CD4-positive, alpha-beta T cell treated with Interleukin-15 for 1 hour (primary cell): Measurements from ENCODE around the gene LRRC56.
"Not testable (repeated sequence)": the region's sequence is repeated elsewhere in the genome, so short reads cannot be mapped to it uniquely, and the experiment has no call there.

Source experiments
- DNase-seq: peaks from one replicate; pipeline ENCODE4 v3.0.0-alpha.2; 2020

The LRRC56 gene

DNA sequence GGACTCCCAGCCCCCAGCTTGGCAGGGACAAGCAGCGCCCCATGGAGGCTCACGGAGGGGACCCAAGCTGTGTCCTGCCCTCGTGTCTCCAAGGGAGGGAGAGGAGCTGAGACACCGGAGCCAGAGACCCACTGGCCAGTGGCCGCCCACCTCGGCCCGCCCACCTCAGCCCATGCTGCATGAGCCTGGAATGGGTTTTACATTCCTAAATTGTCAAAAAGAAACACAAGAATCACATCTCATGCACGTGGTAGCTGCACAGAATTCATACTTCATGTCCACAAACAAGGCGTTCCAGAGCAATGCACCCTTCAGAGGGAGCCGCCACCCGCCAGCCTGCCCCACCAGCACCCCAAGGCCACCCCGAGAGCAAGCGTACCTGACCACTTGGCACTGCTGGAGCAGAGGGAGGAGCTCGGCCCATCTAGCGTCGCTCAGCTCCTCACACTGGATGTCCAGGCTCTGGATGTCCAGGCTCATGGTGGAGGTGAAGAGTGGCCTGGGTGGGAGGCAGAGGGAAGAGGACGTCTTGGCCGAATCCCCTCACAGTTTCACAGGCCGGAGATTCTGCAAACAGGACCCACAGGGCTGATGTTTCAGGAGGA lies 35.5 kb upstream of the LRRC56 start:
- DNase-seq = no peak

DNA sequence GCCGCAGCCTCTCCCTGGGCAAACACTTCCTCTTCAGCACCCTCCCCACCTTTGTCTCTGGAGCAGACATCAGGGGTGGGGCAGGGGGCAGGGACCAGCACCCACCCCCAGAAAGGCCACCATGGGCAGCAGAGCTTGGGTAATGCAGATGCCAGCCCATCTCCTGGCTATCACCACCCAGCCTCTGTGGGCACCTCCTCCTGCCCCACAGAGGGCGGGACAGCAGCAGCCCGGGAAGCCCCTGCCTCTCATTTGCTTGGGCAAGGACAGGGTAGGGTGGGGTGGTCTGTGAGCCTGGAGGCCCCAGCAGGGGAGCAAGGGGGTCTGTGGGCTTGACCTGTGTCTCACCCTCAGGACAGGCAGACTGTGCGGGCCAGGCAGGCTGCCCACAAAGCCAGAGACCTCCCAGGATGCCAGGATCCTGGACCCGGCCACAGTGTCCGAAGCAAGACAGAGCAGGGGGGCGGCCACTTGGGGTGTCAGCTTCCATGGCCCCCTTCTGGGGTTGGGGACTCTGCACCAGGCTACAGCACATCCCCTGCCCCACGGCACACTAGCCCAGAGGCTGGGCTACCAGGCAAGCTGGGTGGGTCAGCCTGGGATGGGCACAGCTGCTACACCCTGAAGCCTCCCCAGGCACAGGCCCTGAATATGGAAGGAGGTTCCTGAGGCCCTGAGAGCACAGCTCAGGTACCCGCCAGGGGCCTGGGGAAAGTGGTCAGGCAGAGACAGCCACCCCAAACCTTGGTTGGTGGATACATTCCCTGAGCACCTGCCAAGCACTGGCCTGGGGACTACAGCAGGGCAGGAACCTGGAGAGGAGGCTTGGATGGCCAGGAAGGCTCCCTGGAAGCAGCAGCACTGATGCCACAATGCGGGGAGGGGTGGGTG lies 34.8 kb upstream of the LRRC56 start:
- DNase-seq = no peak

DNA sequence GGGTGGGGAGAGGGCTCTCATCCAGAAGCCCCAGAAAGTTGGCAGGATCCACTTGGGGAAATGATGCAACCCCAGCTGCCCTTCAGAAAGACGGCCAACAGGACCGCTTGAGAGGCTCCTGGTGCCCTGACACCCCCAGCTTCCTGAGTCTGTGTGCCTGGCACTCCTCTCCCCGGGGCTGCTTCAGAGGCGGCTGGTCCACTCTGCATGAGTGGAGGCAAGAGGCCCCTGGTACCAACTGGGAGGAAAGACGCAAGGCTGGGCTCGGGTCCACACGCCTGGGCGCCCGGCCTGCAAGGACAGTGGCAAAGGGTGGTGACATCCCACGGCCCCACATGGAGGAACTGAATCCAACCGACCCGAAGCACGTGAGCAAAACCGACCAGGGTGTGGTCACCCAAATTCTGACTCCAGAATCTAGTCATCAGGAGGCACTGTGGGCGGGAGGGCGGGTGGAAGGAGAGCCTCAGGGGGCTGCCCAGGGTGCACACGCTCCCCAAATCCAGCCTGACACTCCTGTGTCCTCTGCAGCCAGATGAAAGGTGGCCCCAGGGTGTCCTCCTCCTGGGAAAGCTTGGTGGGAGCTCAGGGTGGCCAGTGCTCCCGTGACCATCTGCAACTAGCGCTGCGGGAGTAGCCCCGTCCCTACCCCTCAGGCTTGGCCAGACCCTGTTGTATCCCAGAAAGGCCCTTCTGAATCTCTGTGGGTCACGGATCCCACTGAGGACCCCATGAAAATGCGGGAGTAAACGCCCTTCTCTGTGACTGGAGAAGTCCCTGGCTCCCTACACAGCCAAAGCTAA lies 33.9 kb upstream of the LRRC56 start:
- DNase-seq = peak; percentile 72

DNA sequence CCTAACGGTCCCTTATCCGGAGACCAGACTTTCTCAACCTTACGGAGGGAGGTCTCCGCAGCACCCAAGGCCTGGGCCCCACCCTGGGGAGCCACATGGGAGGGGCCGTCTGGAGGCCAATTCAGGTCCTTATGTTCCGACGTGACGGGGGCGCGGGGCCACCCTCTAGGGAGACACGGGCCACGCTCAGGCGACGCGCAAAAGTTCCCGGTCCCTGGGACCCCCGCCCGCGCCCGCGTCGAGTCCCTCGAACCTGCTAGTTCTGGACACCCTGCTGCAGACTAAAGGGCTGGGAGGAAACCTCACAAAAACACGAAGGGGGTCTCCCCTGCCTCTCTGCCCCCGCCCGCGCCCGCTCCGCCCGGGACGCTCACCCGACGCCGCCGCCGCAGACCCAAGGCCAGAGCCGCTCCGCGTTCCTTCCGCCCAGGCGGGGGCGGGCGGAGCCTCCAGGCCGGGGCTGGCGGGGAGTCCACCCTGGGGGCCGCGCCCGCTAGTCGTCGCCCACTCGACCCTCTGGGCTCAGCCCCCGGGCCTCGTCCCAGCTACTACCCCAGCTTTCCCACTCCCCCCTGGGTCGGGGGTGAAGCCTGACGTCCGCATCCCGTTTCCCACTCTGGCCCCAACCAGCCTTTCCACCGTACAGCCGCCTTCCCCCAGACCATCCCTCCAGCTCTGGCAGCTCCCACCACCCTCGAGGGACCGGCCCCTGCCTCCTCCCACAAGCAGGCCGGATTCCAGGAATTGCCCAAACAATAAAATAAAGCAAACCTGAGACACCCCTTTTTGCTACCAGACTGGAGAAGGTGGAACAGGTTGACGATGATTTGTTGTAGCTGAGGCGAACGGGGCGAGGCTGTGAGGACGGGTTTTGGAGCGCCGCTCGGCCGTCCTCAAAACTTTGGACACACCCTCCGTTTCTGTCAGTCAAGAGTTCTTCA lies 33.0 kb upstream of the LRRC56 start:
- peak; percentile 31 for DNase-seq

- no peak for DNase-seq
Observed at GRCh38 chr11:504994-505344, 32.4 kb upstream of the LRRC56 start.

GRCh38 chr11:506238-506994 lies 30.9 kb upstream of the LRRC56 start:
- DNase-seq = peak; percentile 97

DNA sequence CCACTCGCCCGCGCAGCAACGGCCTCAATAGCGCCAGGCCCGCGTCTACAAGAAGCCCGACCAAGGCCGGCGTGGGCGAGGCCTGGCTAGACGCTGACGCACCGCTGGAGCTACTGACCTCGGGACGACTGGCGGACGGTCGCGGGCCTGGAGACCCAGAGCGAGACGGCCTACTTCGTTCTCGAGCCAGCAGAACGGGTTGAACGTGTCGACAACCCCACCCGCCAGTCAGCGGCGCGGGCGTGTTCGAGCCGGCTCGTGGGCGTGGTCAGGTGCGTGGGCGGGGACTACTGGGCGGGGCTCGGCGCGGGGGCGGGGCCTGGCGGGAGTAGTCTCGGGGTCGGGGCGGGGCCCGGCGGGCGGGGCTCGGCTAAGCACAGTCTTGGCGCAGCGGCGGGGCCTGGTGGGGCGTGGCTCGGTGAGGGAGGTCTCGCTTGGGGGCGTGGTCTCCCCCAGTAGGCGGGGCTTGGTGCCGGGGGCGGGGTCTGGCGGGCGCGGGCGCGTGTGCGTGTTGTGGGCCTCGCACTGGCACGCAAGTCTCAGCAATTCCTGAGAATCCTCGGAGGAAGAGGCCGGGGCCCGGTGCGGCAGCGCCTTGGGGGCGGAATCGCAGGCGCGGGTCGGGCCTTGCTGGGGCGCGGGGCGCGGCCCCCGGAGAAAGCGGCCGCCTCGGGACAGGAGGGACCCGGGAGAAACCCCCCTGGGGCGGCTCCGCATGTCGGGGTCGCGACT lies 30.2 kb upstream of the LRRC56 start, which contains the start of gene RNH1:
RNH1 (minus strand) TSS at position 248 of the 732 bp plus-strand sequence. CDS start 5,080 bp downstream, outside the sequence.
- DNase-seq = peak; percentile 97

- DNase-seq = no peak
Observed at GRCh38 chr11:507727-508515, 29.4 kb upstream of the LRRC56 start.

- no peak for DNase-seq
Observed at GRCh38 chr11:508956-509355, 28.4 kb upstream of the LRRC56 start.

- no peak for DNase-seq
Observed at GRCh38 chr11:512761-513595, 24.3 kb upstream of the LRRC56 start.

DNA sequence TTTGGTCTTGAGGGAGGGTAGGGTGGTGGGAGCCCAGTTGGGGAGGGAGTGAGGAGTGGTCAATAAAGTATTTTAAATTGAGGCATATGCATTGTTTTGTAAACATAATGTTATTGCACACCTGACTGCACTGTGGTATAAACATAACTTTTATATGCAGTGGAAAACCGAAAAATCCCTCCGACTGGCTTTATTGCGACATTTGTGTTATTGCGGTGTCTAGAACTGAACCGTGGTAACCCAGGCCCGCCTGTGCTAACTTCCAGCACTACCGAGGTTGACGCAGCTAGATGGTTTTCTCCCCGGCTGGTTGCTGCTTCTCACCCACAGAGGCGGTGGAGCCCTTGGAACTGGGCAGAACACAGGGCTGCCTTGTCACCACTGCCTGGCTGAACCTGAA lies 22.7 kb upstream of the LRRC56 start:
- DNase-seq = no peak

DNA sequence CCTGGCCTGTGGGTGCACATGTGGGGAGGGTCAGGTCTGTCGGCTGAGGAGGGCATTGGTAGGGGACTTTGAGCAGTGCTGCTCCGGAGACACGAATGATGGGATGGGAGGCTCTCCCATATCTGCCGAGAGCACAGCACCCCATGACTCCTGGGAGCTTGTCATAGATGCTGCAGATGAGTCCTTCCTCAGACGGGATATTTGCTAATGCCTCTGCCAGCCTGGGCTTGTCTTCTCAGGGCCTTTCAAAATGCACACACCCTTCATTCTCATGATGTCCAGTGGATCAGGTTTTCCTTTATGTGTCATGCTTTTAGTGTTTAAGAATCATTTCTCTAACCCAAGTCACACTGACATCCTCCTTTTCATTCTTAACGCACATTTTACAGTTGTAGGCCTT lies 22.2 kb upstream of the LRRC56 start:
- DNase-seq = no peak

DNA sequence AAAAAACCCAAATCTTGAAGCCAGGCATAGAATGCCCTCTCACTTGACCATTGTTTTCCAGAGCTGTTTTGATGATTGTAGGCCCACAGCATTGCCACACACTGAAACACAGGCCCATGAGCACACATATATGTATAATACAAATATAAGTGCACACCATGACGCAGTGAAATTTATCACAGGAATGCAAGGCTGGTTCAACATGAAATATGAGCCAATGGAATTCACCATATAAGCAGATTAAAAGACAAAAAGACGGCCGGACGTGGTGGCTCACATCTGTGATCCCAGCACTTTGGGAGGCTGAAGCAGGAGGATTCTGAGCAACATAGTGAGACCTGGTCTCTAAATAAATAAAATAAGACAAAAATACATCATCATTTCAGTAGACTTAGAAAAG lies 20.9 kb upstream of the LRRC56 start:
- DNase-seq = no peak

DNA sequence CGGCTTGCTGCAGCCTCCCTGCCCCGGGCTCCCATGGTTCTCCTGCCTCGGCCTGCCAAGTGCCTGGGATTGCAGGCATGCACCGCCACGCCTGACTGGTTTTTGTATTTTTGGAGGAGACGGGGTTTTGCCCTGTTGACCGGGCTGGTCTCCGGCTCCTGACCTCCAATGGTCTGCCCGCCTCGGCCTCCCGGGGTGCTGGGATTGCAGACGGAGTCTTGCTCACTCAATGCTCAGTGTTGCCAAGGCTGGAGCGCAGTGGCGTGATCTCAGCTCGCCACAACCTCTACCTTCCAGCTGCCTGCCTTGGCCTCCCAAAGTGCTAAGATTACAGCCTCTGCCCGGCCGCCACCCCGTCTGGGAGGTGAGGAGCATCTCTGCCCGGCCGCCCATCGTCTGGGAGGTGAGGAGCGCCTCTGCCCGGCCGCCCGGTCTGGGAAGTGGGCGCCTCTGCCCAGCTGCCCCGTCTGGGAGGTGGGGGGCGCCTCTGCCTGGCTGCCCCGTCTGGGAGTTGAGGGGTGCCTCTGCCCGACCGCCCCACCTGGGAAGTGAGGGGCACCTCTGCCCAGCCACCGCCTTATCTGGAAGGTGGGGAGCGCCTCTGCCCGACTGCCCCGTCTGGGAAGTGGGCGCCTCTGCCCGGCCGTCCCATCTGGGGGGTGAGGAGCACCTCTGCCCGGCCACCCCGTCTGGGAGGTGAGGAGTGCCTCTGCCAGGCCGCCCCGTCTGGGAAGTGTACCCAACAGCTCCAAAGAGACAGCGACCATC lies 20.2 kb upstream of the LRRC56 start:
- not testable (repeated sequence) for DNase-seq

DNA sequence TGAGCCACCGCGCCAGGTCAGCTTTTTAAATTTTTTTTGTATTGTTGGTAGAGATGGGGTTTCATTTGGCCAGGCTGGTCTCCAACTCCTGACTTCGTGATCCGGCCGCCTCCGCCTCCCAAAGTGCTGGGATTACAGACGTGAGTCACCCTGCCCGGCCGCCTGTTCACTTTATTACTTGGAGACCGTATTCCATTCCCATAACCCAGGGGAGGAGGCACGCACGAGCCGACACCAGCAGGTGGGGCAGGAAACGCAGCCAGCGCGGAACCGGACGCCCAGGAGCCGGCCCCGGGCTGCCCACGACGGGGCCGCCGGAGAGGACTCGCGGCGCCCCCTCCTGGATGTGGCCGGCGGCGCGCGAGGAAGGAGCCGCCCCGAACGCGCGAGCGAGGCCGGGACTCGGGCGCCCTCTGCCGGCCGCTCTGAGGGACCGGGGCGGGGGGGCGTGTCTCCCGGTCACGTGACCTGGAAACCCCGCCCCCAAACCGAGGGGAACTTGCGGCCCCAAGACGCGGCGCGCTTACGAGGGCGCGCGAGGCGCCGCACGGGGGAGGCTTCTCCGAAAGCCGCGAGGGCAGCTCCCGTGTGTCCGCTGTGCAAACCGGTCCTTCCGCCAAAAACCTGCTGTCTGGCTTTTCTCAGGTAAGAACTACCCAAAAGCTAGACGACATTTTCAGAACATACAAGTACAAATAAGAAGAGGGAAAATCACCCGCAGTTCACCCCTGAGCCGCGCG lies 18.7 kb upstream of the LRRC56 start:
- DNase-seq = peak; percentile 86

- no peak for DNase-seq
Observed at GRCh38 chr11:520428-521176, 16.7 kb upstream of the LRRC56 start.

- DNase-seq = no peak
Observed at GRCh38 chr11:521177-521688, 16.1 kb upstream of the LRRC56 start.
